ENCODE results near the gene RNF222.

DNA sequence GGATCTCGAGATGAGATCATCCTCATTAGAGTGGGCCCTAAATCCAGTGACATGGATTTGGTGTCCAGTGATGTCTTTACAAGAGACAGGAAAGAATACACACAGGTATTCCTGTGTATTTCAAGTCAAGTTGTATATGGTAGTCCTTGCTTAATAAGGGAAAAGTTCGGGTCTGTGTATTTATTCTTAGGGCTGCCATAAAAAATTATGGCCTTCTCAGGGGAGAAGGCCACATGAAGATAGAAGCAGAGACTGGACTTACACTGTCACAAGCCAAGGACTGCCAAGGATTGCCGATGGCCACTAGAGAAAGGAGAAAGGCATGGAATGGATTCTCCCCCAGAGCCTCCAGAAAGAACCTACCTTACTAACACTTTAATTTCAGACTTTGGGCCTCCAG lies 29.4 kb downstream of the RNF222 start:
- TF ChIP-seq, protein P1, sequence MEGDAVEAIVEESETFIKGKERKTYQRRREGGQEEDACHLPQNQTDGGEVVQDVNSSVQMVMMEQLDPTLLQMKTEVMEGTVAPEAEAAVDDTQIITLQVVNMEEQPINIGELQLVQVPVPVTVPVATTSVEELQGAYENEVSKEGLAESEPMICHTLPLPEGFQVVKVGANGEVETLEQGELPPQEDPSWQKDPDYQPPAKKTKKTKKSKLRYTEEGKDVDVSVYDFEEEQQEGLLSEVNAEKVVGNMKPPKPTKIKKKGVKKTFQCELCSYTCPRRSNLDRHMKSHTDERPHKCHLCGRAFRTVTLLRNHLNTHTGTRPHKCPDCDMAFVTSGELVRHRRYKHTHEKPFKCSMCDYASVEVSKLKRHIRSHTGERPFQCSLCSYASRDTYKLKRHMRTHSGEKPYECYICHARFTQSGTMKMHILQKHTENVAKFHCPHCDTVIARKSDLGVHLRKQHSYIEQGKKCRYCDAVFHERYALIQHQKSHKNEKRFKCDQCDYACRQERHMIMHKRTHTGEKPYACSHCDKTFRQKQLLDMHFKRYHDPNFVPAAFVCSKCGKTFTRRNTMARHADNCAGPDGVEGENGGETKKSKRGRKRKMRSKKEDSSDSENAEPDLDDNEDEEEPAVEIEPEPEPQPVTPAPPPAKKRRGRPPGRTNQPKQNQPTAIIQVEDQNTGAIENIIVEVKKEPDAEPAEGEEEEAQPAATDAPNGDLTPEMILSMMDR (IDR thresholded peaks at IDR 0.05; ENCODE audit: control extremely low read depth in 1 of 3, insufficient read depth in 1 of 3, low read depth in 1 of 3, low read length in 3 of 3), result no peak
- TF ChIP-seq RFX5 (IDR thresholded peaks at IDR 0.05; ENCODE audit: borderline replicate concordance, low read depth, low read length) (no peak), HDAC2 (IDR thresholded peaks at IDR 0.05; ENCODE audit: borderline replicate concordance in 1 of 2, low read depth in 2 of 2, low read length in 2 of 2) (no peak), MAFK (IDR thresholded peaks at IDR 0.05; ENCODE audit: low read depth, low read length) (no peak), TEAD4 (IDR thresholded peaks at IDR 0.05; ENCODE audit: low read depth, low read length) (no peak), POLR2A (IDR thresholded peaks at IDR 0.05; ENCODE audit: control extremely low read depth in 1 of 2, low read depth in 2 of 2, low read length in 2 of 2) (no peak)
- TF ChIP-seq, protein P2, sequence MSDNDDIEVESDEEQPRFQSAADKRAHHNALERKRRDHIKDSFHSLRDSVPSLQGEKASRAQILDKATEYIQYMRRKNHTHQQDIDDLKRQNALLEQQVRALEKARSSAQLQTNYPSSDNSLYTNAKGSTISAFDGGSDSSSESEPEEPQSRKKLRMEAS (IDR thresholded peaks at IDR 0.05), result no peak

All from H1 (cell line).